SK-N-MC (cell line): ENCODE results near the gene ABHD13.

ENCODE experiments used
- EZH2 ChIP-seq: fragments of 200-600 bp; sonication (generic); IDR thresholded peaks from one replicate; pipeline ENCODE4 v1.6.1; 2017; ENCODE audit warnings: antibody characterized with exemption
- FOXP2 ChIP-seq: optimal IDR thresholded peaks from 2 replicates; pipeline ENCODE3; 2011; ENCODE audit warnings: mild to moderate bottlenecking, moderate library complexity; ENCODE audit not compliant: insufficient read depth; ENCODE audit errors: extremely low read length, control extremely low read depth
- POLR2AphosphoS5 ChIP-seq: IDR thresholded peaks from 2 replicates; pipeline ENCODE4 v1.6.1; 2012; ENCODE audit warnings: mild to moderate bottlenecking, low read depth, low read length, borderline replicate concordance

DNA sequence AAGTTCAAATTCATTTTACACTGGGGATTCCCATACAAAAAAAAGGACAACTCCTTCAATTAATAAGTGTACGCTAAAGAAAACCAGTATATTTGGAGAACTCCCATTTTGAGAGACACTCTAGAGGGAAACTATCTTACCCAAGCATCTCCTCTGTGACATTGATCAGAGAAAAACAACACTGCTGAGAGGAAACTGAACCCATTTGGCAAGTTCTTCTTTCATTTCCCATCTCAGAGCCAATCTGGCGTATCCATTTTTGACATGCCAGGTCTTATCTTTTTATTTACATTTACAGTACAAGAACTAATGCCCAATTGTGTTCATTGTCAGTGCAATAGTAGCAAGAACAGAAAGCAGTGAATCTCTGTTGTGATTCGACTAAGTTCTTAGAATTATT lies 33.0 kb upstream of the ABHD13 start:
- TF ChIP-seq EZH2 (no peak), POLR2AphosphoS5 (no peak), FOXP2 (no peak)
